HUES6 (cell line): ENCODE results near the gene CREB3L4.
"Not testable (repeated sequence)": the region's sequence is repeated elsewhere in the genome, so short reads cannot be mapped to it uniquely, and the experiment has no call there.

ENCODE experiments used
- H3K27ac ChIP-seq: 2 replicates; pipeline ENCODE4 v1.7.0; 2013; ENCODE audit warnings: low read depth, mild to moderate bottlenecking, low read length, inconsistent platforms
- H3K27me3 ChIP-seq: 2 replicates; pipeline ENCODE4 v1.6.1; 2013; ENCODE audit warnings: low read length; ENCODE audit not compliant: control insufficient read depth, insufficient read depth
- H3K36me3 ChIP-seq: 2 replicates; pipeline ENCODE4 v1.6.1; 2013; ENCODE audit warnings: low read length; ENCODE audit not compliant: control insufficient read depth, insufficient read depth
- H3K4me1 ChIP-seq: 2 replicates; pipeline ENCODE4 v1.6.1; 2013; ENCODE audit warnings: low read length; ENCODE audit not compliant: control insufficient read depth, insufficient read depth
- H3K4me3 ChIP-seq: 2 replicates; pipeline ENCODE4 v1.5.1; 2013; ENCODE audit warnings: low read depth, low read length
- H3K9ac ChIP-seq: one replicate; pipeline ENCODE4 v1.6.1; 2013; ENCODE audit warnings: mild to moderate bottlenecking, low read length
- H3K9me3 ChIP-seq: 2 replicates; pipeline ENCODE4 v1.6.1; 2013; ENCODE audit warnings: low read depth, low read length; ENCODE audit not compliant: control insufficient read depth, insufficient read depth

Gene CREB3L4

GRCh38 chr1:153991151-153991630, 23.5 kb downstream of the CREB3L4 start:
- peak overlapping the region; percentile 80 for H3K4me3 ChIP-seq
- H3K4me1 ChIP-seq: peaks cover 14% of the 10 kb centered on the region
- peaks cover 46% of the 10 kb centered on the region for H3K36me3 ChIP-seq
- H3K9ac ChIP-seq: peak overlapping the region; percentile 93
- H3K27me3 ChIP-seq: no peaks in the 10 kb centered on the region
- H3K9me3 ChIP-seq: no peaks in the 10 kb centered on the region
- H3K27ac ChIP-seq: peak overlapping the region; percentile 92

DNA sequence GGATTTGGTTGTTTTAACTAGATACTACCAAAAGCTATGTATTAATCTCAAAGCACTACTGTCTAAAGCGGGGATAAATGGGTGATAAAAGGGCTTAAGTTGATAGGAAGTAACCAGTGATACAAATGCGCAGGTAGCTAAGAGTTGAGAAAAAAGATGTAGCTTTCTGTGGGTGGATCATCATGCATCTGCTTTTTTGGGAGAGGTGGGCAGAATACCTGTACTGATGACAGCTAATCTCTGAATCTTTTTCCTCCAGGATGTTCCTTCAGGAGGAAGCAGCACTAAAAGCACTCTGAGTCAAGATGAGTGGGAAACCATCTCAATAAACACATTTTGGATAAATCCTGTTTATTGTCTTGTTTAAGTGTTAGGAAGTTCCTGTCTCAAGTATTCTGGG, 24.1 kb downstream of the CREB3L4 start:
- H3K36me3 ChIP-seq: peaks cover 46% of the 10 kb centered on the region
- H3K4me3 ChIP-seq: peak overlapping the region; percentile 80
- no peaks in the 10 kb centered on the region for H3K9me3 ChIP-seq
- H3K27me3 ChIP-seq: no peaks in the 10 kb centered on the region
- H3K4me1 ChIP-seq: peaks cover 11% of the 10 kb centered on the region
- H3K27ac ChIP-seq: peak overlapping the region; percentile 92; the same call in 1 of the 2 replicates
- H3K9ac ChIP-seq: peak overlapping the region; percentile 93

- no peaks in the 10 kb centered on the region for H3K27me3 ChIP-seq
- no peak overlapping the region for H3K27ac ChIP-seq
- H3K4me3 ChIP-seq: no peak overlapping the region
- H3K4me1 ChIP-seq: peaks cover 8% of the 10 kb centered on the region
- peaks cover 46% of the 10 kb centered on the region for H3K36me3 ChIP-seq
- no peaks in the 10 kb centered on the region for H3K9me3 ChIP-seq
- H3K9ac ChIP-seq: no peak overlapping the region
These were observed 27.5 kb downstream of the CREB3L4 start for GRCh38 chr1:153995202-153995601.

DNA sequence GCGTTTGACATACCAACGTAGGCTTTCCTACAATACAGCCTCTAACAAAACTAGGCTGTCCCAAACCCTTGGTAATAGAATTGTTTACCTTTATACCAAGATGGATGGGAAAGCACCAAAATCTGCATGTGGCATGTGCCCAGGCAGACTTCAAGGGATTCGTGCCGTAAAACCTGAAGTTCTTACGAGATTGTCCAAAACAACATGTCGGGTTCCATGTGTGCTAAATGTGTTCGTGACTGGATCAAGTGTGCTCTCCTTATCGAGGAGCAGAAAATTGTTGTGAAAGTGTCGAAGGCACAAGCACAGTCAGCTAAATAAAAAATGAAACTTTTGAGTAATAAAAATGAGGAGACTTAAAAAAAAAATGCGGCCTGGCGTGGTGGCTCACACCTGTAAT, 27.9 kb downstream of the CREB3L4 start:
- H3K27ac ChIP-seq: no peak overlapping the region
- no peaks in the 10 kb centered on the region for H3K27me3 ChIP-seq
- peaks cover 46% of the 10 kb centered on the region for H3K36me3 ChIP-seq
- H3K9me3 ChIP-seq: no peaks in the 10 kb centered on the region
- H3K4me1 ChIP-seq: peaks cover 8% of the 10 kb centered on the region
- H3K4me3 ChIP-seq: no peak overlapping the region
- H3K9ac ChIP-seq: no peak overlapping the region

- not testable (repeated sequence) for H3K27ac ChIP-seq, H3K27me3 ChIP-seq, H3K4me1 ChIP-seq, H3K9me3 ChIP-seq, H3K9ac ChIP-seq, H3K4me3 ChIP-seq
- peaks cover 36% of the 10 kb centered on the region for H3K36me3 ChIP-seq
These were observed 29.2 kb downstream of the CREB3L4 start for GRCh38 chr1:153996882-153997281.

DNA sequence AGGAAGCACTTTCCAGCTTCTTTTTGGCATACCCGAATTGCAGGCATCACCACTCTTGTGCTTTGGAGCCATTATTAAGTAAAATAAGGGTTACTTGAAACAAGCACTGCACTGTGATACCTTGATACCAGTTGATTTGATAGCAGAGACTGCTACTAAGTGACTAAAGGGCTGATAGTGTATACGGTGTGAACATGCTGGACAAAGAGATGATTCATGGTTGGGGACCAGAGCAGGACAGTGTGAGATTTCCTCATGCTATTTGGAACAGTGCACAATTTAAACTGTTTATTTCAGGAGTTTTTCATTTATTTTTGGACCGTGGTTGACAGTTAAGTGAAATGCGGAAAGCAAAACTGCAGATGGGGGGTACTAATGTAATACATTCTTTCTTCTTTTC, 32.7 kb downstream of the CREB3L4 start:
- Histone ChIP-seq H3K27me3 (no peaks in the 10 kb centered on the region), H3K36me3 (peaks cover 4% of the 10 kb centered on the region), H3K9me3 (no peaks in the 10 kb centered on the region), H3K4me1 (no peaks in the 10 kb centered on the region), H3K4me3 (no peak overlapping the region), H3K27ac (no peak overlapping the region), H3K9ac (no peak overlapping the region)

- Histone ChIP-seq H3K9me3 (no peaks in the 10 kb centered on the region), H3K27ac (no peak overlapping the region), H3K4me3 (no peak overlapping the region), H3K9ac (no peak overlapping the region), H3K4me1 (no peaks in the 10 kb centered on the region), H3K27me3 (no peaks in the 10 kb centered on the region), H3K36me3 (no peaks in the 10 kb centered on the region)
These were observed 38.4 kb downstream of the CREB3L4 start for GRCh38 chr1:154006136-154006535.

GRCh38 chr1:154012129-154012528, 44.4 kb downstream of the CREB3L4 start:
- H3K9ac ChIP-seq: no peak overlapping the region
- no peaks in the 10 kb centered on the region for H3K4me1 ChIP-seq
- no peak overlapping the region for H3K27ac ChIP-seq
- no peaks in the 10 kb centered on the region for H3K36me3 ChIP-seq
- H3K27me3 ChIP-seq: no peaks in the 10 kb centered on the region
- H3K4me3 ChIP-seq: no peak overlapping the region
- no peaks in the 10 kb centered on the region for H3K9me3 ChIP-seq

DNA sequence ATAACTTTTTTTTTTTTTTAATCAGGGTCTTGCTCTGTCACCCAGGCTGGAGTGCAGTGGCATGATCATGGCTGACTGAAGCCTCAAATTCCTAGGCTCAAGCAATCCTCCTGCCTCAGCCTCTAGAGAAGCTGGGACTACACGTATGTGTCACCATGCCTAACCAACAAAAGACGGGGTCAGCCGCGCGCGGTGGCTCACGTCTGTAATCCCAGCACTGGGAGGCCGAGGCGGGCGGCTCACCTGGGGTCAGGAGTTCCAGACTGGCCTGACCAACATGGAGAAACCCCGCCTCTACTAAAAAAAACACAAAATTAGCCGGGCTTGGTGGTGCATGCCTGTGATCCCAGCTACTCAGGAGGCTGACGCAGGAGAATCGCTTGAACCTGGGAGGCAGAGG, 44.8 kb downstream of the CREB3L4 start:
- H3K27ac ChIP-seq, H3K27me3 ChIP-seq, H3K4me1 ChIP-seq, H3K4me3 ChIP-seq, H3K9ac ChIP-seq, H3K36me3 ChIP-seq, H3K9me3 ChIP-seq: not testable (repeated sequence)

DNA sequence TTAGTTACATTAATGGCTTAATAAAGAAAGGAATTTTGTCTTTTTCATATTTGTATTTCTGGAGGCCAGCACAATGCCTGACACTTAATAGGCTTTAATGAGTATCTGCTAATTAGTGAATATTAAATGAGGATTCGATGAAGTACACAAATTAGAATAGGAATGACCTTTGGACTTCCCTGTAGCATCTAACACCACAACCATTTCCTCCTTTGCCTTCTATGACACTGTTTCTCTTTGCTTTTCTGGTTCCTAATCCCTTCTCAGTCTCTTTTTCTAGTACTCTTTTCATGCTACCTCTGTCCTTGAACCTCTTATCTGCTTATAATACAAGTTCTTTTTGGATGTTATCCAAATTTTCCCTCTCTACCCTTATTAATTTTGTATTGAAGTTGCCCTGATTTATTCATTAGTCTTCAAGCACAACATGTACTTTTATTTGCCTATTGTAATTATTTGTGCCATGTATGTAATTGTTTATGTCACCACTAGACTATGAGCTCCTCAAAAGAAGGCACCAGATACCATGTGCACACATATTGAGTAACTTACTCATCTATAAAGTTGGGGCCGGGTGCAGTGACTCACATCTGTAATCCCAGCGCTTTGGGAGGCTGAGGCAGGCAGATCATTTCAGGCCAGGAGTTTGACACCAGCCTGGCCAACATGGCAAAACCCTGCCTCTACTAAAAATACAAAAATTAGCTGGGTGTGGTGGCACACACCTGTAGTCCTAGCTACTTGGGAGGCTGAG, 46.6 kb downstream of the CREB3L4 start:
- H3K27me3 ChIP-seq: no peaks in the 10 kb centered on the region
- no peak overlapping the region for H3K27ac ChIP-seq
- H3K4me3 ChIP-seq: no peak overlapping the region
- H3K4me1 ChIP-seq: no peaks in the 10 kb centered on the region
- no peak overlapping the region for H3K9ac ChIP-seq
- no peaks in the 10 kb centered on the region for H3K36me3 ChIP-seq
- H3K9me3 ChIP-seq: no peaks in the 10 kb centered on the region

GRCh38 chr1:154019269-154019668, 51.6 kb downstream of the CREB3L4 start:
- Histone ChIP-seq H3K36me3 (no peaks in the 10 kb centered on the region), H3K27ac (no peak overlapping the region), H3K4me1 (no peaks in the 10 kb centered on the region), H3K9me3 (no peaks in the 10 kb centered on the region), H3K27me3 (no peaks in the 10 kb centered on the region), H3K9ac (no peak overlapping the region), H3K4me3 (no peak overlapping the region)
